Head of caudate nucleus (tissue), 42 donors: Measurements from ENCODE around the gene ZNF579.
"Not testable (repeated sequence)": the region's sequence is repeated elsewhere in the genome, so short reads cannot be mapped to it uniquely, and the experiment has no call there.

Source experiments
- DNase-seq, 42 donors: peaks; one replicate each; pipeline versions ENCODE4 v3.0.0 to v3.0.0-alpha.2; 2020 to 2021; ENCODE audit warnings: mixed read lengths in 7 of 42
- intact Hi-C: fragments of 100-400 bp; cut with DNase I; formaldehyde crosslinking; loops from one replicate; pipeline ENCODE4 v1.15.0; 2022

ZNF579 gene

DNA sequence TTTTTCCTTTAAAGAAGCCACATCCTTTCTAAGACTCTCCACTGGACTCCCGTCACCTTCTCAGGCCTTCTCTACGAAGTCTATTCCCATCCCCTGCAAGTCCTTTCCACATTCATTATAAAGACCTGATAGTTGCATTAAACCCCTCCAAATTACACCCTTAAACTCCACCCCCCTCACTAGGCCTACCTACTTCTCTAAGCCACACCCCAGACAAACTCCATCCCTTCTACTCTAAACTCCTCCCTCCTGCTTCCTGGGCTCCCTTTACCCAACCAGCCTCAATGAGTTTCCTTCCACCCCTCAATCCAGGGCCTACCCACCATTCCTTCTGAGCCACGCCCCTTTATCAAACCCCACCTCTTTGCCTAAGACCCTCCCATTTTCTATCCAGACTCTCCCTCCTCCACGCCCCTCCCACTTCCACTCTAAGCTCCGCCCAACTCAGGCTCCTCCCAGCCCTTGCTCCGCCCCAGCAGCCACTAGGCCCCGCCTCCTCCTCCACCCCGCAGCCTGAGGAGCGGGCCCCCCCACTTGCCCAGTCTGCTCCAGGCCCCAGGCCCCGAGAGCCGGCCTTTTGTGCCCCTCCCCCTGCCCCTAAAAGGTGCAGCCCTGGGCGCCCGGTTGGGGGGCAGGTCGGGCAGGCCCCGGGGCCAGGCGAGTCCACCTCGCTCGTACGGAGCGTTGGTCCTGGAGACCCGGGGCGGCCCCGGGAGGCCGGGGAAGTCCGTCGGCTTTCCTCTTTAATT is 18.2 kb upstream of the ZNF579 start:
- peak; percentile 85 to 97 (median 93) for DNase-seq
- intact Hi-C loops: loop anchor here (2.0 kb wide), 1 partner anchor 82 kb away; no protein-coding TSS in a partner anchor

GRCh38 chr19:55598034-55598433 is 17.4 kb upstream of the ZNF579 start:
- DNase-seq: peak in 8 of 42 donors; percentile 14 to 63 (median 36)
- intact Hi-C loops: loop anchor here (2.0 kb wide), 1 partner anchor 81 kb away; no protein-coding TSS in a partner anchor

- intact Hi-C loops: no loop called here
- peak in 13 of 42 donors; percentile 14 to 63 (median 46) for DNase-seq
These were observed 16.9 kb upstream of the ZNF579 start for GRCh38 chr19:55597501-55597921.

- intact Hi-C loops: no loop called here
- no peak for DNase-seq
These were observed 15.7 kb upstream of the ZNF579 start for GRCh38 chr19:55596304-55596703.

GRCh38 chr19:55594996-55595545 is 14.4 kb upstream of the ZNF579 start:
- intact Hi-C loops: no loop called here
- DNase-seq: no peak

GRCh38 chr19:55593096-55593772 is 12.6 kb upstream of the ZNF579 start:
- intact Hi-C loops: no loop called here
- no peak for DNase-seq

DNA sequence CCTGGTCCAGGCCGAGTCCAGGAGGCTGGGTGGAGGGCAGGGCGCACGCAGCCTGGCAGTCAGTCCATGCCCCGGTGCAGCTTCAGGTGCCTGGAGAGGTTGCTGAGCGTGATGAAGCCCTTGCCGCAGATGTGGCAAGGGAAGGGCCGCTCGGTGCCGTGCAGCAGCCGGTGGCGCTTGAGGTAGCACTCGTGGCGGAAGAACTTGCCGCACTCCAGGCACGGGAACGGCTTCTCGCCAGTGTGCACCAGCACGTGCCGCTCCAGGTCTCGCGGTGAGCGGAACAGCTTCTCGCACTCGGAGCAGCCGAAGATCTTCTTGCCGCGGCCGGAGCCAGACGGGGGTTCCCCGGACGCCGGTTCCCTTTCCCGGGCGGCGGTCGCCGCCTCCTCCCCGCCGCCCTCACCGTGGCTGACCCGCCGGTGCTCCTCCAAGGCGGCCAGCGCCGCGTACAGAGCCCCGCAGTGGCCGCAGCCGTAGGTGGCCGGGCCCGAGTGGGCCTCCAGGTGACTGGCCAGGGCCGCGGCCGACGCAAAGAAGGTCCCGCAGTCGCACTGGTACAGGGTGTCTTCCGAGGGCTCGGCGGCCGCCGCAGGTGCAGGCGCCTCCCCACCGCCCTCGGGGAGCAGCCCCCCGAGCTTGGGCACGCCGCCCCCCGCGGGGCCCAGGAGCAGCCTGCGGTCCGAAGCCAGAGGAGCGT is 11.9 kb upstream of the ZNF579 start:
- DNase-seq: no peak
- intact Hi-C loops: no loop called here

DNA sequence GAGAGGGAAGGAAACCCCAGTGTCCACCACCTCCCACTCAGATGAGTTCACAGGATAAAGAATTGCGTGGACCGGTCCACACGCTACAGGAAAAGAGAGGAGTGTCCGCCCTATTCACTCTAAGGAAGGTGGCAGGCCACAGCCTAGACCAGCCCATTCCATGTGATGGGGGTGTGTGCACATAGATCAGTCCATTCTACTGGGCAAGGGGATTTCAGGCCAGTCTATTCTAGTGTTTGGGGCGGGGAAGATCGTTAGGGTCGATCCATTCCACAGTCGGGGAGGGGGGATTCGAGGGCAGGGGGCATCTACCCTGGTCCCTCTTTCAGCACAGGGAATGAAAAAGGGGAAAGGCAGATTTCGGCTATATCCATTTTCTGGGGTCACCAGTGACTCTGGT is 10.9 kb upstream of the ZNF579 start:
- DNase-seq: no peak
- intact Hi-C loops: no loop called here

DNA sequence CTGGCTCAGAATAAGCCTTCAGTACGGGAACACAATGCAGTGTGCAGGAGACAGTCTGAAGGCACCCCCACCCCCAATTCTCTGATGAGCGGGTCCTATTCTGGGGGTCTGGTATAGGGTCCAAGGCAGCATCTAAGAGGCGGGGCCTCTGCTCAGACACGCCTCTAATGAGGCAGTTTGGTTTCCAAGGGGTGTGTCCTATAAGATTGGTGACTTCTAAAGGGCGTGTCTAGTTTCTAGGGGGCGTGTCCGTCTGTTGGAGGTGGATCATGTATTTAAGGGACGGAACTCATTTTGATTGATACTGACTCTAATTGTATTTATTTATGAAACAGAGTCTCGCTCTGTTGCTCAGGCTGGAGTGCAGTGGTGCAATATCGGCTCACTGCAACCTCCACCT is 10.0 kb upstream of the ZNF579 start:
- no peak for DNase-seq
- intact Hi-C loops: no loop called here

GRCh38 chr19:55590109-55590508 is 9.5 kb upstream of the ZNF579 start:
- no peak for DNase-seq
- intact Hi-C loops: no loop called here

- no peak for DNase-seq
- intact Hi-C loops: no loop called here
These were observed 8.1 kb upstream of the ZNF579 start for GRCh38 chr19:55588738-55589137.

DNA sequence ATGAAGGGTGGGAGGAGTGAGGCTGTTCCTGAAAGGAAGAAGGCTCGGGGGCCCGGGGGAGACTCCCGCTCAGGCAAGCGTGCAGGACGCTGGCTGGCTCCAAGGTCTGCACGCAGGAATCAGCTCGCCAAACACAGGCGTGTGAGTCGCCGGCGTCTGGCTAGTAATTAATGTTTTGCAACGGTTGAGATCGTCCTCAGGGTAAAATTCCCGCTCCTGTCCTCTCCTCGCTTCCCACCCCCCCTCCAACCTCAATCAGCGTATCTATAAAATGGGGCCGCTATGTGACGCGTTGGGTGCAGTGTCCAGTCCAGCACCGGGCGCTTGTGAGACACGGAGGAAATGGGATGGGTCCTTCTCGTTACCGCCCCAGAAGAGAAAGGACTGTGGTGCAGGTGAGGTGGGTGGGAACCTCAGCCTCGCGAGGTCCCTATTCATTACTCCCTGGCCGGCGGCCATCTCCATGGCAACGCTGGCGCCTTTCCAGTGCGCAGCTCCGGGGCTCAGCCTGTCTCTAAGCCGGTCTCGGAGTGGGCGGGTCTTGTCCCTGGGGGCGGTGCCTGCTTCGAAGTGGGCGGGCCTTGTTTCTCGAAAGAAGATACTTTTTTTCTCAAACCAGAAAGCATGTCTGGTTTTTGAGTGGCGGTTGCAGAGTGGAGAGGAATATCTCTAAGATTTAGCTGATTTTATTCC is 6.5 kb upstream of the ZNF579 start:
- intact Hi-C loops: no loop called here

DNA sequence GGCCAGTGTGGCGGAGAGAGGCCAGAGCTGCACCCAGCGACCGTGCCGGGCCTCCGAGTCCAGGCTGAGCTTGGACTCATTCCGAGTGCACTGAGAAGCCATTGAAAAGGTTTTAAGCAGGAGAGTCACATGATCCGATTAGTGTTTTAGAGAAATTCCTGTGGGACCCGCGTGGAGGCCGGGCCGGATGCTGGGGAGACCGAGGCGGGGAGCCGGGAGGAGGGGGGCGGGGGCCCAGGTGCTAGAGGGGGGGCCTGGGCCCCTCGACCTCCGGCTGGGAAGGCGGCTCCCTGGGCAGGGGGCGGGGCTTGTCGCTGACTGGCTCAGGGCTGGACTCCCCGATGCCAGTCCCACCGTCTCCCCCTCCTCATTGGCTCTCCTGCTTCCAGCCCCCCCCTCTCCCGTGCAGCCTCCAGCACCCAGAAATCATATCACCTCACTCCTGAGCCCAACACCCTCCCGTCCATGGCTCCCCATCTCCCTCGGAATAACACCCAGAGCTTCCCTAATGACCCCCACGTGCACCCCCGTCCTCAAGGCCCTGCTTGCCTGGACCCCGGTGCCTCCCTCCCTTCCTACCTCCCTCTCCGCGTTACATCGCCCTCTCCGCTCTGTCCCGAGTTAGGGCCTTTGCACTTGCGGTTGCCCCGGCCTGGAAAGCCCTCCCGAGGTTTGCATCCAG is 5.2 kb upstream of the ZNF579 start:
- intact Hi-C loops: no loop called here
- DNase-seq: peak; percentile 52 to 93 (median 82)

More for the DNA sequence above, 6.5 kb upstream of the ZNF579 start:
- DNase-seq: peak; percentile 90 to 98 (median 95)

GRCh38 chr19:55584871-55585270 is 4.2 kb upstream of the ZNF579 start:
- DNase-seq: no peak
- intact Hi-C loops: no loop called here

- DNase-seq, intact Hi-C loops: not testable (repeated sequence)
These were observed 3.2 kb upstream of the ZNF579 start for GRCh38 chr19:55583897-55584296.

DNA sequence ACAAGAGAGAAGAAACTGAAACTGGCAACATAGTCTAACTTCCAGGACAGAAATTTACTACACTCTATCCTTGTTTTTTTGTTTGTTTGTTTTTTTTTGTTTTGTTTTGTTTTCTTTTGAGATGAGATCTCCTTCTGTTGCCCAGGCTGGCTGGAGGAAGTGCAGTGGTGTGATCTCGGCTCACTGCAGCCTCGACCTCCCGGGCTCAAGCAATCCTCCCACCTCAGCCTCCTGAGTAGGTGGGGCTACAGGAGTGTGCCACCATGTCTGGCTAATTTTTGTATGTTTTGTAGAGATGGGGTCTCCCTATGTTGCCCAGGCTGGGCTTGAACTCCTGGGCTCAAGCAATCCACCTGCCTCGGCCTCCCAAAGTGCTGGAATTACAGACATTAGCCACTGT is 1.6 kb upstream of the ZNF579 start:
- DNase-seq, intact Hi-C loops: not testable (repeated sequence)

DNA sequence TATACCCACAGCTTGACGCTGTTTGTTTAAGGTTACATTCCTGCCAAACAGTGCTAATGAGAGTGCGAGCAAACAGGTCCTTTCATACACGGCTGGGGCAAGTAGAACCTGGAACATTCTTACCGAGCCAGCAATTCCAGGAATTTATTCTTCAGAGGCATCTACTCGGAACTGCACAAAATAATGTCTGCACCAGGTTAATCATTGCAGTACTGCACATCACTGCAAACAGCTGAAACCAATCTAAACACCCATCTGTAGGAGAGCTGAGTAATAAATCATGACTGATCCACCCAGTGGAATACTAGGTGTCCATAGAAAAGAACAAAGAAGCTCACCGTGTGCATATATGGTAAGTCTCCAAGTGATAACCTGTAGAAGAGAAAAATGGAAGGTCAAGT is 1.2 kb upstream of the ZNF579 start:
- intact Hi-C loops: no loop called here

GRCh38 chr19:55581145-55581822 is 636 bp upstream of the ZNF579 start:
- DNase-seq: no peak
- intact Hi-C loops: no loop called here

More for the DNA sequence above, 1.2 kb upstream of the ZNF579 start:
- no peak for DNase-seq
